IPS-18a (cell line): ENCODE data around the gene KRTAP4-8.
"Not testable (repeated sequence)": the region's sequence is repeated elsewhere in the genome, so short reads cannot be mapped to it uniquely, and the experiment has no call there.

Experiments
- H3K27ac ChIP-seq: one replicate; pipeline ENCODE4 v1.5.1; 2013; ENCODE audit warnings: low read length
- H3K27me3 ChIP-seq: one replicate; pipeline ENCODE4 v1.6.1; 2013; ENCODE audit warnings: mild to moderate bottlenecking, low read length; ENCODE audit not compliant: control insufficient read depth, insufficient read depth
- H3K36me3 ChIP-seq: one replicate; pipeline ENCODE4 v1.6.1; 2013; ENCODE audit warnings: low read depth, low read length; ENCODE audit not compliant: control insufficient read depth
- H3K4me1 ChIP-seq: one replicate; pipeline ENCODE4 v1.6.1; 2013; ENCODE audit warnings: low read depth, low read length; ENCODE audit not compliant: control insufficient read depth
- H3K4me3 ChIP-seq: one replicate; pipeline ENCODE4 v1.5.1; 2013; ENCODE audit warnings: low read length
- H3K9ac ChIP-seq: one replicate; pipeline ENCODE4 v1.6.1; 2013; ENCODE audit warnings: mild to moderate bottlenecking, low read length, moderate library complexity
- H3K9me3 ChIP-seq: one replicate; pipeline ENCODE4 v1.6.1; 2013; ENCODE audit warnings: low read depth, low read length; ENCODE audit not compliant: control insufficient read depth

KRTAP4-8 gene

GRCh38 chr17:41098042-41098441 is at the start of gene KRTAP4-8:
Gene KRTAP4-8 (minus strand): TSS chr17:41098142. CDS start chr17:41098084, 58 bp downstream.
- Histone ChIP-seq H3K9me3 (peaks cover 3% of the 10 kb centered on the region), H3K9ac (no peak within 1 kb of the TSS), H3K4me1 (no peaks in the 10 kb centered on the region), H3K4me3 (no peak within 1 kb of the TSS), H3K27ac (no peak within 1 kb of the TSS), H3K36me3 (no peaks in the 10 kb centered on the region), H3K27me3 (no peaks in the 10 kb centered on the region)

DNA sequence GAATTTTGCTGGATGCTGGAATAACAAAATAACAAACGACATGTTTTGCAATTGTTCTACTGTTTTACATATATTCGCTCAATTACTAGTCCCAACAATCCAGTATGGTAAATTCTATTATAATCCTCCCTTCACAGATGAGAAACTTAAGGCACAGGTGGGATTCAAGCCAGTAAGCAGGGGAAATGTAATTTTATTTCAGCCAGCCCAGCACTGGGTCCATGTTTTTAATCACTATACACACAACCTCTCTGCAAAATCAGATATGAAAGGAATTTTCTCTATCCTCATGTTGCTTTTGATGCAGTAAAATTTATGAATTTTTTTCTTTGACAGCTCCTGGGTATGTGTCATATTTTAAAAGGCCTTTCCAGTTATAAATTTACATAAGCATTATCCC is 47.3 kb upstream of the KRTAP4-8 start:
- Histone ChIP-seq H3K9ac (no peak overlapping the region), H3K9me3 (peaks cover 7% of the 10 kb centered on the region), H3K27me3 (no peaks in the 10 kb centered on the region), H3K27ac (no peak overlapping the region), H3K36me3 (no peaks in the 10 kb centered on the region), H3K4me3 (no peak overlapping the region), H3K4me1 (no peaks in the 10 kb centered on the region)

DNA sequence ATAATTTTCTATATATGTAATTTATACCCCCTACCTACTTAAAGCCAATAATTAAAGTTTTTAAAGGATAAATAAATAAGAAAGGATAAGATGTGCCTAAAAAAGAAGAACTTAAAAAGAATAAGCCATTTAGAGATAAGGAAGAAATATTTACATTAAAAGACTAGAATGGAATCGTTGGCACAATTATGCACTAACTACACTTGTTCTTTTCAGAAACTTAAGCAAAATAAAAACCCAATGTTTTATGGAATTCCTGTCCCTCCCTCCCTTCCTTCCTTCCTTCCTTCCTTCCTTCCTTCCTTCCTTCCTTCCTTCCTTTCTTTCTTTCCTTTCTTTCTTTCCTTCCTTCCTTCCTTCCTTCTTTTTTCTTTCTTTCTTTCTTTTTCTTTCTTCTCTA is 46.9 kb upstream of the KRTAP4-8 start:
- H3K36me3 ChIP-seq = no peaks in the 10 kb centered on the region
- peaks cover 7% of the 10 kb centered on the region for H3K9me3 ChIP-seq
- no peak overlapping the region for H3K4me3 ChIP-seq
- H3K9ac ChIP-seq = no peak overlapping the region
- no peaks in the 10 kb centered on the region for H3K4me1 ChIP-seq
- H3K27ac ChIP-seq = no peak overlapping the region
- no peaks in the 10 kb centered on the region for H3K27me3 ChIP-seq

DNA sequence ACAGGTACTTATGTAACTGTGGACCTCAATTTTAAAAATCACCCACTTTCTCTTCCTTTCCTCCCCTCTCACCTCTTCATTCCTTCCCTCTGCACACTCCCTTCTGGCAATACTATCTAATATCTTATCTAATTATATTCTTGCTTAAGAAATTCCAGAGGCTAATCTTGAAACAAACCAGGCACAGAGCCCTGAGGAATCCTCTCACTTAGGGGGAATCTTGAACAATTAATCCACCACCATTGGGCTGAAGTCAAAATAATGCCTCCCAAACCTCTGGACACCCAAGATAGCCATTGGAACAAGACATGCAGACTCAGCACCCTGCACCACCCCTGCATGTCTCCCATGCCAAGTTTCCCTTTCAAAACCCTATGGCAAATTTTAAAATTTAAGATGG is 43.4 kb upstream of the KRTAP4-8 start:
- no peak overlapping the region for H3K4me3 ChIP-seq
- H3K4me1 ChIP-seq = no peaks in the 10 kb centered on the region
- no peaks in the 10 kb centered on the region for H3K36me3 ChIP-seq
- H3K27me3 ChIP-seq = no peaks in the 10 kb centered on the region
- peaks cover 7% of the 10 kb centered on the region for H3K9me3 ChIP-seq
- no peak overlapping the region for H3K27ac ChIP-seq
- no peak overlapping the region for H3K9ac ChIP-seq

DNA sequence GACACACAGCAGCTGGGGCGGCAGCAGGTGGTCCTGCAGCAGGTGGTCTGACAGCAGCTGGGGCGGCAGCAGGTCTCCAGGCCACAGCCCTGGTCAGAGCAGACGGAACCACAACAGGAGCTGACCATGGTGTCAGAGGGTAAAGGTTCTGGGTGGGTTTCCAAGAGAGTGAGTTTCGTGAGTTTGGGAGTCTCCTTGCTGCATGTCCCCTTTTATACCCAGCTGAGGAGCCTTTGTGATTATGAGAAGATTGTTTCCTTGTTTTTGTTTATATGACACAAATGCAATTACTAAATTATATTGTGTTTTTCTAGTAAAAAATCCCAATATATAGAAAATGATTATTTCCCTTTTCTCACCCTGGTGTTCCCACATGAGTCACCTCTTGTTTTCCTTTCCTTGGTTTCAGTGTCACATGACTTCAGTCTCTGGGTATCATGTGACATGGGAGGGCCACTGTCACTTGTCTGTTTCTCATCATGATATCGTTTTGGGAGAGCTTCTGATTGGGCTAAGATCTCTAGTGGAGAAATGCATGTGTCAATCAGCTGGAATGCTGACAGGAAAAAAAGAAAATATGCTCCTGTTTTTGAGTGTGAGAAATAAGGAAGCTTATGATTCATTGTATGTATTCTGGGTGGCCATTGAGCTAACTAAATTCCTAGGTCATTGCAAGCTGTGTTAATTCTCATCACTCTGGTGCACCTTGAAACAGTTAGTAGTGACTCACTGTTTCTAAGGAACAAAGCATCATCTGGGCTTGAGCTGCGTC is 42.6 kb upstream of the KRTAP4-8 start, which contains the start of gene KRTAP4-6:
Gene KRTAP4-6, minus strand, starts transcription at position 185 of the 772 bp plus-strand sequence. Its CDS starts 57 bp downstream, at position 128.
- no peak within 1 kb of the TSS for H3K27ac ChIP-seq

GRCh38 chr17:41139865-41140264 is 41.9 kb upstream of the KRTAP4-8 start:
- H3K4me3 ChIP-seq, H3K27me3 ChIP-seq, H3K9ac ChIP-seq, H3K27ac ChIP-seq, H3K4me1 ChIP-seq, H3K9me3 ChIP-seq, H3K36me3 ChIP-seq: not testable (repeated sequence)

More for the DNA sequence above, 42.6 kb upstream of the KRTAP4-8 start, which contains the start of gene KRTAP4-6:
- H3K9me3 ChIP-seq = peaks cover 7% of the 10 kb centered on the region
- no peak within 1 kb of the TSS for H3K4me3 ChIP-seq
- H3K9ac ChIP-seq = no peak within 1 kb of the TSS
- H3K4me1 ChIP-seq = no peaks in the 10 kb centered on the region
- no peaks in the 10 kb centered on the region for H3K27me3 ChIP-seq
- H3K36me3 ChIP-seq = no peaks in the 10 kb centered on the region

DNA sequence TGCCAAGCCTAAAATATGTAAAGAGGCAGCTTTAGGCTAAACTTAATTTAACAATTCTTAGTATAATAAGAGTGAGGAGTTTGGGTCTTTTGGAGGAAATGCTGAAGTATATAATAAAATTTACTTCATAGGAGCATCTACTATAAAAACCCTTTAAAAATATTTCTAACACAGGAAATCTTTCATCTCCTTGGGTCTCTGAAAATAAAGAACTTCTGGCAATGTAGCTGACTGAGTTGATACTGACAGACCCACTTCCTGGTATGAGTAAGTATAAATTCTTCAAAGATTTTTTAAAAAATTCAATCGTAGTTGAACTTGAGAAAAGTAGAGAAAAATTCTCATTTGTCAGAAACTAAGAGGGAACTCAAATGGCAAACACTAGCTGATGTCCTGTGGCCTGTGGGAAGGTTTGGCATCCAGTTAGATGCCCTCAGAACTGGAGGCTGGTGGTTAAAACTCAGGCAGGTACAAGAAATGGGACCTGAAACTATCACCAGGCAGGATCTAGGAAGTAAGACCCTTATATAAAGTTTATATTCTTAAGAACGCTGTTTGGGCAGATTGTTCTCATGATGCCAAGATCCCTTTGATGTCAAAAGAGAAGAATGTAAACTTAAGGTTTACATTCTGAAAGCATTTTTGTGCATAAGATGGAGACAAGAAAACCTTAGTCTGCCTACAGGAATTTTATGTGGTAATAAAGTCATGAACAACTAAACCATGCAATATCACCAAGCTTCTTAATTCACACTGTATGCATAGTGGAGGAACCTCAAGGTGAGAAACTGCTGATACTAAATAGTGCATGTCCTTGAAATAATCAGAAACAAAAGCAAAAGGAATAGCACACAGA is 36.2 kb upstream of the KRTAP4-8 start:
- Histone ChIP-seq H3K4me3 (no peak overlapping the region), H3K36me3 (no peaks in the 10 kb centered on the region), H3K27me3 (no peaks in the 10 kb centered on the region), H3K9ac (no peak overlapping the region), H3K27ac (no peak overlapping the region), H3K9me3 (no peaks in the 10 kb centered on the region), H3K4me1 (no peaks in the 10 kb centered on the region)

GRCh38 chr17:41131979-41132378 is 34.0 kb upstream of the KRTAP4-8 start:
- H3K36me3 ChIP-seq = no peaks in the 10 kb centered on the region
- no peaks in the 10 kb centered on the region for H3K27me3 ChIP-seq
- H3K4me3 ChIP-seq = no peak overlapping the region
- H3K27ac ChIP-seq = no peak overlapping the region
- H3K9ac ChIP-seq = no peak overlapping the region
- no peaks in the 10 kb centered on the region for H3K9me3 ChIP-seq
- H3K4me1 ChIP-seq = no peaks in the 10 kb centered on the region

DNA sequence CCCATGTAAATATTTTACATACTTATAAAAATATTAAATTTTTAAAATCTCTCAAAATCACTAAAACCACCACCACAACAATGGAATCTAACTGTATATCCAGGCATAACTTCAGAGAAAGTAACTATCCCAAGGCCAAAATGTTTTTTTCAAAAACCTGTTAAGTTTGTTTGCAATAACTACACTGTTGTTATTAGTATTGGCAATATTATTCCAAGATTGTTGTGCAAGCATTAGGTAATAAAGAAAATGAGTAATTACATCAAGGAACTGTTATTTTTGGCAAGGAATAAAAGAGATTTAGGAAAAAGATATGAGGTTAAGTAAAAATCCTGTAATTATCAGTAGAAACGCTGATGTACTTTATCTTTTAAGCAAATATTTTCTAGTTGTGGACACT is 29.4 kb upstream of the KRTAP4-8 start:
- H3K27ac ChIP-seq = no peak overlapping the region
- no peak overlapping the region for H3K9ac ChIP-seq
- no peaks in the 10 kb centered on the region for H3K9me3 ChIP-seq
- H3K4me3 ChIP-seq = no peak overlapping the region
- H3K27me3 ChIP-seq = no peaks in the 10 kb centered on the region
- no peaks in the 10 kb centered on the region for H3K36me3 ChIP-seq
- no peaks in the 10 kb centered on the region for H3K4me1 ChIP-seq

DNA sequence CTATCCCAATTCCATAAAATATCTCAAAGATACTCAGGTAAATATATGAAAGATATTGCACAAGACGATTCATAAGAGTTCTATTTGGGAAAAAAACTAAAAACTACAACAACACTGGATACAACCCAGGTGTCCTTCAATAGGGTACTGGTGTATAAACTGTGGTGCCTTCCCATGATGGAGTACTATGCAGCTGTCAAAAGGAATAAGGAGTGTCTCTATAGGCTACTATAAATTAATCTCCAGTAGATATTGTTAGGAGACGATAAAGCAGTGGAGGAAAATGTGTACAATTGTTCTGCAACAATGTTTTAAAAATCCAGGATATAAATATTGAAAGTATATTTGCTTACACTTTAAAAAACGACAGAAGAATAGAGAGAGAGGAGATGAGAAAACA is 28.5 kb upstream of the KRTAP4-8 start:
- no peak overlapping the region for H3K9ac ChIP-seq
- no peak overlapping the region for H3K4me3 ChIP-seq
- H3K27me3 ChIP-seq = no peaks in the 10 kb centered on the region
- H3K36me3 ChIP-seq = no peaks in the 10 kb centered on the region
- H3K27ac ChIP-seq = no peak overlapping the region
- H3K9me3 ChIP-seq = no peaks in the 10 kb centered on the region
- H3K4me1 ChIP-seq = no peaks in the 10 kb centered on the region

GRCh38 chr17:41125064-41125463 is 27.1 kb upstream of the KRTAP4-8 start:
- no peak overlapping the region for H3K4me3 ChIP-seq
- H3K9ac ChIP-seq = no peak overlapping the region
- H3K27me3 ChIP-seq = no peaks in the 10 kb centered on the region
- H3K4me1 ChIP-seq = no peaks in the 10 kb centered on the region
- no peak overlapping the region for H3K27ac ChIP-seq
- no peaks in the 10 kb centered on the region for H3K9me3 ChIP-seq
- H3K36me3 ChIP-seq = no peaks in the 10 kb centered on the region
